GM21381 (cell line): ENCODE results near the gene C19orf81.
"Not testable (repeated sequence)": the region's sequence is repeated elsewhere in the genome, so short reads cannot be mapped to it uniquely, and the experiment has no call there.

Source experiments
- ATAC-seq: cut with Tn5 transposase; IDR thresholded peaks from one replicate; pipeline ENCODE4 v1.9.1; 2021; ENCODE audit warnings: mild to moderate bottlenecking, moderate library complexity; ENCODE audit not compliant: unreplicated experiment

C19orf81 gene

DNA sequence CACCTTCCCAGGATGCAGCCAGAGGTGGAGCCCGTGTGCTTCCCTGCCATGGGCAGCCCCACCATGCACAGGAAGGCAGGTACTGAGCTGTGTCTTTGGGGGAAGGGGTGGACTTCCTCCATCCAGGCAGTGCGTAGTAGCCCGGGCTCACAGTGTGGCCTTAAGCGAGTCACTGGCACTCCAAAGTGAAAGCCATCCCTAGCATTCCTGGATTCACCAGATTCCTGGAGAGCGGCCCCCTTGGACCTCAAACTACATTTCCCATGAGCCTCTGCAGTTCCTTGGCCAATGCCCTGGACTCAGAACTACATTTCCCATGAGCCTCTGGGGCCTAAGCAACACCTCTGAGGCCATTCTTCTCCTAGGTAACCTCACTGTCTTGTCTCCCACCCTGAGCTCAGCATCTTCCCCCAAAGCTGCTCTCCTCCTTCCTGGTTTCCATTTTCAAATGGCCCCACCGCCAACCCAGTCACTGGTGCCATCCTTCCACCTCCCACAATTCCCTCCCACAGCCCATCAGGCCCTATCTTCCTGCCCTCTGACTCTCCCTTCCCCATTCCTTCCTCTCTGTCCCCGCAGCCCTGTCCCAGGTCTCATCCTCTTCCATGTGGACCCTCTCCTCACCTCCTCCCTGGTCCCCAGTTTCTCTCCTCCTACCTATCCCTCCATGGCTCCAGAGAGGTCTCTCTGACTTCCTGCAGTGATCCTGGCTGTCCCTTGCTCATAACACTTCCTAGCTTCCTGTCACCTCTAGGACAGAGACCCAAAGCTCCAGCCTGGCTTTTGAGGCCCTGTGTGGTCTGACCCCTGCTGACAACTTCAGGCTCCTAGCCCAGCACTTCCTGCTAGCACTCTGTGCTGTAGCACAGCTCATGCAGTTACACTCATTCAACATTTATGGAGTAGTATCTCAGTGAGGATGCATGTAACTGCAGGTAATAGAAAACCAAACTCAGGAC lies at the start of gene C19orf81:
Gene C19orf81, plus strand, starts transcription at position 13 of the 959 bp plus-strand sequence. Its CDS starts 0 bp downstream, at position 13.
- ATAC-seq: no peak

DNA sequence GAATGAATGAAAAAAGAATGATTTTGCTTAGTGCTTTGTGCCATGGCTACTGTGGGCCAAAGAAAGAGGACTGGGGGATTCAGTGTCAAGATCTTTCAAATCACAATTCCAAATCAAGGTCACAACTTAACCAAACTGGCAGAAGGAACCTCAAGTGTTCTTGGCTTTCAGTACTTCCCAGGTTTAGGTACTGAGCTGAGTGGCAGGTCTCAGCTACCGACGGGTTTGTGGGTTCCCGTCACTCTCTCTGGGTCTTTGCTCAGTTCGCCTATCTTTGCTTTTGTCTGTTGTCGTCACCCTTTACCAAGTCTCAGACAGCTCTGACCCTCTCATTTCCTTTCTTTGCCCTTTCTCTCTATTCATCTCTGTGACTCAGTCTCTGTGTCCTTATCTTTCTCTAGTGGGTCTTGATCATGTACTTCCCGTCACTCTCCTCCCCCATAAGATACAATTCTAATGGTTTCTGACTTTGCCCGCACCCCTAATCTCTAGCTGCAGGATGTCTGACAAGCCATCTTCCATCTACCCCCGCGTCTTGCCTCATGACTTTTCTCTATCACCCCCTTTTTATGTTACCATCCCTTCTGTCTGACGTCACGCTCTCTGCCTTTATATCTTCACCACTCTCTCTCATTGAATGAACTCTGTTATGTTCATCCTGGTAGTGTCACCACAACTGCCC lies 47.7 kb upstream of the C19orf81 start:
- no peak for ATAC-seq

GRCh38 chr19:50602089-50602422 lies 47.2 kb upstream of the C19orf81 start:
- ATAC-seq: no peak

- ATAC-seq: no peak
Measured at GRCh38 chr19:50602496-50602895, 46.7 kb upstream of the C19orf81 start.

DNA sequence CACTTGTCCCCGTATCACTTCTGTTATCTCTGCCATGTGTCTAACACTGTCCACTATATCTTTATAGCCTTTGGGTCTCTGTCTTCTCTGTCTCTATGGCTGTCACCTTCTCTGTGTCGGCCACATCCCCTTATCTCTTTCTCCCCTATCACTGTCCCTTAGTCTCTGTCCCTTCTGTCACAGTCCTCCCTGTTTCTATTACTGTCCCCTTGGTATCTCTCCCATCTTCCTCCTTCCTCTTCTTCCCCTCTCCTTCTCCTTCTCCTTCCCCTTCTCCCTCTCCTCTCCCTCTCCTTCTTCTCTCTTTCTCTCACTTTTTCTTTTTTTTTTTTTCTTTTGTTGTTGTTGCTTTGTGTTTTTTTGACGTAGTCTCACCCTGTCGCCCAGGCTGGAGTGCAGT lies 46.3 kb upstream of the C19orf81 start:
- ATAC-seq: no peak

- not testable (repeated sequence) for ATAC-seq
Measured at GRCh38 chr19:50604264-50605073, 44.8 kb upstream of the C19orf81 start.

DNA sequence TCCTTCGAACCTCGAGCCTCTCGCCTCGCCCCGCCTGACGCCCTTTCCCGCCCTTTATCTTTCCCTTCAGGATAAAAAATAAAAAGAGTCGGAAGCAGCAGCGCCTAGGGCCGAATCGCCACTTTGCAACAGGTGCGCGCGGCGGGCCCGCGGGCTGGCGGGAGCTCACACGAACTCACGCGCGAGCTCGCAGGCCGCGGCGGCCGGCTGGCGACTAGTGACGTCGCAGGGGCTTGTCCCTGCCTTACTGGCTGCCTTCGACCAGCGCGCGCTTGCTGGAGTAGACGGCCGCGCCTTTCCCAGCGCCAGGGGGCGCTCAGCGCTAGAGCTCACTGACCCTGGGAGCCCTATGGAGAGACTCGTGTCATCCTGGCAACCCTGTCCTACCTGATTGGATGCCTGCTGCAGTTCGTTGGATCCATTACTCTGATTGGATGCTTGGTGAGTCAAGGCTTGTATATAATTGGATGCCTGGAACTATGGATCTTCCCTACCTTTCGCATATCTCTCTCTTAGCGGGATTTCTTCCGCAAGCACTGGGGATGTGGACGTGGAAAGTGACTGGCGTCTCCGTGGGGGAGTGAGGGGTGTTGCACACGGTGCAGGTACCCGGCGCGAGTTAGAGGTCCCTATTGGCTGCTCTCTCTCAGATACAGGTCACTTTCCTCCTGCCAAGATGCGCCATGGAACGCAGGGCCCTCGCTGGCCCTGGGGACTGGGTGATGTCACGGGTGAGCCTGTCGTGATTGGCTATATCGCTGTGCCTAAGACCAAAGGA lies 43.0 kb upstream of the C19orf81 start:
- ATAC-seq: not testable (repeated sequence)

- no peak for ATAC-seq
Measured at GRCh38 chr19:50607388-50607787, 41.9 kb upstream of the C19orf81 start.

GRCh38 chr19:50607874-50608785 lies 41.1 kb upstream of the C19orf81 start:
- no peak for ATAC-seq

DNA sequence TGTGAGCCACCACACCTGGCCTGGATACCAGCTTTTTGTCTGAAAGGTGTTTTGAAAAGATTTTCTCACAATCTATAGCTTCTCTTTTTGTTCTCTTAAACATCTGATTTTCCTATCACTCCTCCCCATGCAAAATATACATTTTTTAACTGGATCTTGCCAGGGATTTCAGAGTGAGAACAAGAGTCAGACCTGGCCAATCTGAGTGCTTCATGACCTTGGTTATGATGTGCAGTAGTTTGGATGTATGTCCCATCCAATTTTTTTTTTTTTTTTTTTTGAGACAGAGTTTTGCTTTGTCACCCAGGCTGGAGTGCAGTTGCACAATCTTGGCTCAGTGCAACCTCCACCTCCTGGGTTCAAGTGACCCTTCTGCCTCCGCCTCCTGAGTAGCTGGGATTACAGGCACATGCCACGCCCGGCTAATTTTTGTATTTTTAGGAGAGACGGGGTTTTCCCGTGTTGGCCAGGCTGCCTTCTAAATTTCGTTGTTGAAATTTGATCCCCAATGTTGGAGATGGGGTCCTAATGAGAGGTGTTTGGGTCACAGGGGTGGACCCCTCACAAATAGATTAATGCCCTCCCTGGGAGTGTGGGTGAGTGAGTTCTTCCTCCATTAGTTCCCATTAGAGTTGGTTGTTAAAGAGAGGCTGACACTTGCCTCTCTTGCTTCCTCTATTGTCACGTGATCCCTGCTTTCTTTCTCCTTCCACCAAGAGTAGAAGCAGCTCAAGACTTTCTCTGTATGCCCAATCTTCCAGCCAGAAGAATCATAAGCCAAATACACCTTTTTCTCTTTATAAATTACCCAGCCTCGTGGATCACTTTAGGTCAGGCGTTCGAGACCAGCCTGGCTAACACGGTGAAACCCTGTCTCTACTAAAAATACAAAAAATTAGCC lies 36.5 kb upstream of the C19orf81 start:
- ATAC-seq: not testable (repeated sequence)

GRCh38 chr19:50618379-50618778 lies 30.9 kb upstream of the C19orf81 start:
- ATAC-seq: not testable (repeated sequence)

DNA sequence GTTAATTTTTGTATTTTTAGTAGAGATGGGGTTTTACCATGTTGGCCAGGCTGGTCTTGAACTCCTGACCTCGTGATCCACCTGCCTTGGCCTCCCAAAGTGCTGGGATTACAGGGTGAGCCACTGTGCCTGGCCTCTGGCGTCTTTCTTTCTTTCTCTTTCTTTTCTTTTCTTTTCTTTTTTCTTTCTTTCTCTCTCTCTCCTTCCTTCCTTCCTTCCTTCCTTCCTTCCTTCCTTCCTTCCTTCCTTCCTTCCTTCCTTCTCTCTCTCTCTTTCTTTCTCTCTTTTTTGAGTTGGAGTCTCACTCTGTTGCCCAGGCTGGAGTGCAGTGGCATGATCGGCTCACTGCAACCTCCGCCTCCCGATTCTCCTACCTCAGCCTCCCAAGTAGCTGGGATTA lies 30.1 kb upstream of the C19orf81 start:
- ATAC-seq: not testable (repeated sequence)

DNA sequence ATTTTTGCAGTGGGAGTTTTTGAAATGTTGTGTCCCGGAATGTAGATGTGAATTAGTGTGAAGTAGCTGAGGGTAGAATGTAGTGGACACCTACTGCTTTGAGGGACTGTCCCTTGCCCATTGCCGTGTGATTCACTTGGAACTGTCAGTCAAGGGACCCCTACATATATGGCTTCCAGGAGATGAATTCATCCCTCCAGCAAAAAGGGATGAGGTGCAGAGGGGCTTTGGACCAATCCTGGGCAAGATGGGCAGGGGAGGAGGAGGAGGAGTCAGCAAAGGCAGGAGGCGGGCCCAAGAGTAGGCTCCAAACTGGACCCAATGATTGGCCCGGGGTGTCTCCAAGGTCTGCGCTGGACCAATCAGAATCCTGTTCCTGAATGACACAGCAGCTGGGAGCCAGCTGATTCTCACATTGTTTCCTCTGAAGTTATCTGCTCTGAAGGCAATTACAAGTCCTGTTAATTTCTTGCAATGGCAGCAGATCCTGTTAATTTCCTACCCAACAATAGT lies 28.8 kb upstream of the C19orf81 start:
- ATAC-seq: not testable (repeated sequence)

- no peak for ATAC-seq
Measured at GRCh38 chr19:50624949-50625600, 24.2 kb upstream of the C19orf81 start.

GRCh38 chr19:50626011-50626410 lies 23.2 kb upstream of the C19orf81 start:
- no peak for ATAC-seq

DNA sequence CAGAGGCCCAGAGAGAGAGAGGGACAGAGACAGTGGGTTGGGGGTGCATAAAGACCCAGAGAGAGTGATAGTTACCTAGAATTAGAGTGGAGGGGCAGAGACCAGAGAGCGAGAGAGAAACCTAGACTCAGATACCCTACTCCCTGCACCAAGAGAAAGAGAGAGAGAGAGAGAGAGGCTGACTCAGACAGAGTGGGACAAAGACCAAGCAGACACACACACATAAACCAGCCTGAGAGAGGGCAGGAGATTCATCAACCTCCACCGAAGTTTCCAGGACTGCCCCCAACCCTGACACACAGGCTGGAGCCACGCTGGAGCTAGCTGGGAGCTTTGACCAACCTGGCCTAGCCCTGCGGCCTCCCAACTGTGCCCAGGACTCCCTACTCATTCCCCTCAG lies 22.4 kb upstream of the C19orf81 start:
- ATAC-seq: no peak

DNA sequence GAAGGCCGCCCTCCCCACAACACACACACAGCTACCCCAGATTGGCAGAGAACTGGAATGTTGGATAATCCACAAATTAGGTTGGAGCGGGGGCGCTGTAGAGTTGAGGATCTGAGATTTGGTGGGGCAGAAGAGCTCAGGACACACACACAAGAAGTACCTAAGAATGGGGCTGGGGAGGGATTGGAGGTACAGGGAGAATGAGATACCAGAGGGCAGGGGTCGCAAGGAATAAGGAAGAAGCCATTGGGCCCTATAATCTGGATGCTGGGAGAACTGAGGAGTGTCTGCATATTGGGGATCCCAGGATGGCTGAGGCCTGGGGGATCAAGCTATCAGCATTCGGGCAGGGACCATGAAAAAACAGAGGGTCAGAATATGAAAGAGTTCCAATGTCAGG lies 21.1 kb upstream of the C19orf81 start:
- ATAC-seq: no peak

- no peak for ATAC-seq
Measured at GRCh38 chr19:50628551-50628950, 20.7 kb upstream of the C19orf81 start.
